Fibroblast of skin of back (primary cell): ENCODE data around the gene TOR4A. TPM values are rescaled to one million over a fixed set of nuclear protein-coding genes. Genes with fewer than 3 reads are reported as not detected.
A peak's percentile ranks its signal among the peaks of the same experiment; 100 is the strongest.

Source experiments
- DNase-seq: peaks from one replicate; pipeline ENCODE4 v3.0.0-alpha.2; 2013
- polyA plus RNA-seq, 2 experiments: library from polyadenylated mRNA; unstranded; fragments of 120-200 nt; gene quantifications; one replicate each; pipeline ENCODE4 v1.2.1, GENCODE V29; 2013; ENCODE audit not compliant: insufficient read length in 2 of 2

TOR4A gene
- polyA plus RNA-seq (2013, experiment 1 of 2; ENCODE audit: insufficient read length), result 2.2 TPM
- polyA plus RNA-seq (2013, experiment 2 of 2; ENCODE audit: insufficient read length), result 0.79 TPM

- DNase-seq, result peak; percentile 70
These were observed at the start of gene TOR4A for GRCh38 chr9:137277329-137278041. Gene TOR4A (plus strand): TSS chr9:137277726. CDS start chr9:137278690, 964 bp downstream.

GRCh38 chr9:137227853-137228505, 49.5 kb upstream of the TOR4A start:
- DNase-seq, result no peak

- no peak for DNase-seq
These were observed 49.0 kb upstream of the TOR4A start for GRCh38 chr9:137228506-137228967.

- DNase-seq, result no peak
These were observed 48.3 kb upstream of the TOR4A start for GRCh38 chr9:137228968-137229896.

- DNase-seq, result no peak
These were observed 47.4 kb upstream of the TOR4A start for GRCh38 chr9:137229903-137230704.

GRCh38 chr9:137230705-137231371, 46.7 kb upstream of the TOR4A start, which contains the start of gene SLC34A3:
Gene SLC34A3 (plus strand): TSS chr9:137230901. CDS start chr9:137231703, 802 bp downstream.
- no peak for DNase-seq

GRCh38 chr9:137231372-137232039, 46.0 kb upstream of the TOR4A start:
- no peak for DNase-seq

- no peak for DNase-seq
These were observed 45.4 kb upstream of the TOR4A start for GRCh38 chr9:137232101-137232500.

- no peak for DNase-seq
These were observed 45.0 kb upstream of the TOR4A start for GRCh38 chr9:137232510-137232909.

GRCh38 chr9:137233143-137233980, 44.2 kb upstream of the TOR4A start:
- DNase-seq, result no peak

- DNase-seq, result no peak
These were observed 43.4 kb upstream of the TOR4A start for GRCh38 chr9:137234055-137234697.

- DNase-seq, result no peak
These were observed 42.6 kb upstream of the TOR4A start for GRCh38 chr9:137234758-137235423.

GRCh38 chr9:137235424-137236237, 41.9 kb upstream of the TOR4A start:
- DNase-seq, result no peak

- DNase-seq, result peak; percentile 71
These were observed 41.1 kb upstream of the TOR4A start for GRCh38 chr9:137236238-137236935.

- DNase-seq, result no peak
These were observed 40.5 kb upstream of the TOR4A start for GRCh38 chr9:137236936-137237421.
